UCSD-AML1 (cell line): ENCODE measurements around the gene NEUROD4.
A peak's percentile ranks its signal among the peaks of the same experiment; 100 is the strongest.

Experiments
- DNase-seq: peaks from one replicate; lab custom pipeline; 2025; ENCODE audit not compliant: unreplicated experiment; lab: John Stamatoyannopoulos, UW

NEUROD4 gene

GRCh38 chr12:55058082-55058481 lies 38.3 kb downstream of the NEUROD4 start:
- DNase-seq = no peak

GRCh38 chr12:55058776-55059175 lies 39.0 kb downstream of the NEUROD4 start:
- no peak for DNase-seq

- no peak for DNase-seq
Observed at GRCh38 chr12:55060470-55060869, 40.7 kb downstream of the NEUROD4 start.

GRCh38 chr12:55061024-55061423 lies 41.2 kb downstream of the NEUROD4 start:
- no peak for DNase-seq

GRCh38 chr12:55063291-55063690 lies 43.5 kb downstream of the NEUROD4 start:
- DNase-seq = no peak

GRCh38 chr12:55065535-55065934 lies 45.8 kb downstream of the NEUROD4 start:
- DNase-seq = no peak

GRCh38 chr12:55067701-55068100 lies 47.9 kb downstream of the NEUROD4 start:
- no peak for DNase-seq

GRCh38 chr12:55068416-55069010 lies 48.7 kb downstream of the NEUROD4 start:
- DNase-seq = peak; percentile 22

- DNase-seq = peak; percentile 69
Observed at GRCh38 chr12:55072083-55072482, 52.3 kb downstream of the NEUROD4 start.

GRCh38 chr12:55073043-55074022 lies 53.6 kb downstream of the NEUROD4 start:
- DNase-seq = peak; percentile 54

- DNase-seq = no peak
Observed at GRCh38 chr12:55074806-55075205, 55.0 kb downstream of the NEUROD4 start.
